ENCODE measurements around the gene AKAP5.

Gene AKAP5

GRCh38 chr14:64459405-64460136 is 5.7 kb upstream of the AKAP5 start:
- no peak for DNase-seq (ENCODE audit: low read depth in 2 of 3, low spot score in 2 of 3)

DNA sequence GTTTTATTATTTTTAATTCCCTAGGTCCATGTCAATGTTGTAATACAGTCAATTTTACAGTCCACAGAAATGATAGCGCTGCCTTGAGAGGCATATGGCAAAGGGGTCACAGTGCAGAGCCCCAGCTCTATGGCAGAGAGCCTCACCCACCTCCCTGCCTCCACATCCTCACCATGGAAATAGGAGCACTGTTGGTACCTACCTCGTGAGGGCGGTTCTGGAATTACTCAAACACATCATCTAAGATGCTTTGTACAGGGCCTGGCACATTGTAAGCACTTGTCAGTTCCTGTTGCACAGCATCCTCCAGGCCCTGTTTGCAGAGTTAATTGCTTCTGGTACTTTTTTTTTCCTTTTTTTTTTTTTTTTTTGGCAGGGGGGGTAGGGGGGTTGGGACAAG is 4.1 kb upstream of the AKAP5 start:
- no peak for DNase-seq (ENCODE audit: low read depth in 2 of 3, low spot score in 2 of 3)

GRCh38 chr14:64463195-64463594 is 2.1 kb upstream of the AKAP5 start:
- DNase-seq (ENCODE audit: low read depth in 2 of 3, low spot score in 2 of 3) = no peak

DNA sequence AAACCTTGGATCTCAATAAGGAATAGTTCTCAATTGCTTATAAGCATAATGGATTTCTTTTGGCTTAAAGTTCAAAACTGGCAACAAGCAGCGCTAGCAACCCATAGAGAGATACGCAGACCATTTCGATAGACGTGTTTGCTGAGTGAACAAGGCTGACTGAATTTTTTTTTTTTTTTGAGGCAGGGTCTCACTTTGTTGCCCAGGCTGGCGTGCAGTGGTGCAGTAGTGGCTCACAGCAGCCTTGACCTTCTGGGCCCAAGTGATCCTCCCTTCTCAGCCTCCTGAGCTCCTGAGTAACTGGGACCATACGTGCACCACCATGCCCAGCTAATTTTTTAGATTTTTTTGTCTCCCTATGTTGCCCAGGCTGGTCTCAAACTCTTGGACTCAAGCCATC is 1.4 kb upstream of the AKAP5 start:
- no peak for DNase-seq (ENCODE audit: low read depth in 2 of 3, low spot score in 2 of 3)

- DNase-seq (ENCODE audit: low read depth in 2 of 3, low spot score in 2 of 3) = no peak
Observed at GRCh38 chr14:64464651-64465050, 648 bp upstream of the AKAP5 start.

- DNase-seq (ENCODE audit: low read depth in 2 of 3, low spot score in 2 of 3) = no peak
Observed at GRCh38 chr14:64465831-64466554, 694 bp downstream of the AKAP5 start.

- no peak for DNase-seq (ENCODE audit: low read depth in 2 of 3, low spot score in 2 of 3)
Observed at GRCh38 chr14:64467101-64467500, 1.8 kb downstream of the AKAP5 start.

DNA sequence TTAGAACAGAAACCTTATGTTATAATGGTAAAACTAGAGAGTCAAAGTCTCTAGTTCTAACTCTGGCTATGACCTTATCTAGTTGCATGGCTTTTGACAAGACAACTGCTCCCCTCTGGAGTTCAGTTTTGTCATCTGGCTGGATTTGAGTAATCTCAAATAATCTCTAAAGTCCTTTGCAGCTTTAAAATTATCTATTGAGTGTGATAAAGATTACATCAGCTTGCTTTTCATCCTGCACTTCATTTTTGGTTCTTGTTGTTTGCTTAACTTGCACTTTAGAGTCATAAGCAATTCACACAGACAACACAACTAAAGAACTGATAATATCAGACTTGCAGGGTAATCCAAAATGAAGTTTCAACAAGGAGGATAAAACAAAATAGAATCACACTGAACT is 2.3 kb downstream of the AKAP5 start:
- no peak for DNase-seq (ENCODE audit: low read depth in 2 of 3, low spot score in 2 of 3)

- no peak for DNase-seq (ENCODE audit: low read depth in 2 of 3, low spot score in 2 of 3)
Observed at GRCh38 chr14:64468451-64468850, 3.2 kb downstream of the AKAP5 start.

GRCh38 chr14:64474041-64474440 is 8.7 kb downstream of the AKAP5 start:
- DNase-seq (ENCODE audit: low read depth in 2 of 3, low spot score in 2 of 3) = no peak

DNA sequence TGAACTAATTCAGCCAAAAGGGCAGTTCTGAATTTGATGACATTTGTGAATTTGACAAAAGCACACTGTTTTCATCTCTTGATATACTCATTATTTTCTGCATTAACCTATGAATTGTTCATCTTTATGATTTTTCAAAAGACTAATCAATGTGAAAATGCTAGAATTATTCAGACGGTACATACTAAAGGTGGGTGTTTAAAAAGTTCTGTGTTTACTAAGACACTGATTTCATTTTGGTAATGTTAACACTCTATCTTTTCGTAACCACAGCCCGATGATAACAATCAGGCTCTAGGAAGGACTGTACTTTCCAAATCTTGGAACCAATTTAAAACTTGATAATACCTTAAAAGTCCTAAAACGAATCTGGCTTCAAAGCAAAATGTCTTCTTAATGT is 9.4 kb downstream of the AKAP5 start:
- no peak for DNase-seq (ENCODE audit: low read depth in 2 of 3, low spot score in 2 of 3)

GRCh38 chr14:64475585-64476273 is 10.4 kb downstream of the AKAP5 start:
- no peak for DNase-seq (ENCODE audit: low read depth in 2 of 3, low spot score in 2 of 3)

- no peak for DNase-seq (ENCODE audit: low read depth in 2 of 3, low spot score in 2 of 3)
Observed at GRCh38 chr14:64476438-64476837, 11.1 kb downstream of the AKAP5 start.

DNA sequence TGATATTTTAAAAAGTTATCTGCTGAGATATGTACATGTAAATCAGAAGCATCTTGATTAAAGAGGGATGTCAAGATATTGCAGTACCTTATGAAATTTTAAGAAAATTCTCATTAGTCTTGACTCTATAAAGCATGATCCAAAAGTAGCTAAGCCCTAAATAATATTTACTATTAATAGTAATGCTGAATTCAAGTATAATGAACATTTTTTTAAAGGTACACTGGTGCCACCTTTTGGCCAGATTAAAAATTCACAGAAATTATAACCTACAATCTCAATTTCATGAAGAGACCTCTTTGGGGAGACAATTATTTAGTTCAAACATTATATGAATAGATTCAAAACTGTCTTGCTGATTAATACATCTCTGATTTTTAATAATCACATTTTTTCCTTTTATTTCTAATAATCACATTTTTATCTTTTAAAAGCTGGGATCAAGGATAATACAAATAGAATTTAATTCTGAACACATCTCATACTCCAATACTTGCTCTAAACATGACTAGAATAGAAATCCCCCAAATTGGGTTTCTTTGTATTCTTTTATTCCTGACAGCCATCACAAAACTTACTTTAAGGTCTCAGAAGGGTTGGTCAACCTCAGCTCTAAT is 13.4 kb downstream of the AKAP5 start:
- DNase-seq (ENCODE audit: low read depth in 2 of 3, low spot score in 2 of 3) = no peak

DNA sequence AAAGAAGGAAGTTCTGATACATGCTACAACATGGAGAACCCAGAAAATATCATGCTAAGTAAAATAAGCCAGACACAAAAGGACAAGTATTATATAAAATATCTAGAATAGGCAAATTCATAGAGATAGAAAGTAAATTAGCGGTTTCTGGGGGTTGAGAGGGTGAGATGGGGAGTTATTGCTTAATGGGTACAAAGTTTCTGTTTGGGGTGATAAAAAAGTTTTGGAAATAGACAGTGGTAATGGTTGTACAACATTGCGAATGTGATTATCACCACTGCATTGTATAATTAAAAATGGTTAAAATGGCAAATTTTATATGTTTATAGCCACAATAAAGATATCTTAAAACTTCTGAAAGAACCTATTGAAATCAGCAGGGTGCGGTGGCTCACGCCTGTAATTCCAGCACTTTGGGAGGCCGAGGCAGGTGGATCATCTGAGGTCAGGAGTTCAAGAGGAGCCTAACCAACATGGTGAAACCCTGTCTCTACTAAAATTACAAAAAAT is 23.3 kb downstream of the AKAP5 start:
- no peak for DNase-seq (ENCODE audit: low read depth in 2 of 3, low spot score in 2 of 3)

- DNase-seq (ENCODE audit: low read depth in 2 of 3, low spot score in 2 of 3) = no peak
Observed at GRCh38 chr14:64491637-64492036, 26.3 kb downstream of the AKAP5 start.

- DNase-seq (ENCODE audit: low read depth in 2 of 3, low spot score in 2 of 3) = no peak
Observed at GRCh38 chr14:64493455-64493854, 28.2 kb downstream of the AKAP5 start.

- no peak for DNase-seq (ENCODE audit: low read depth in 2 of 3, low spot score in 2 of 3)
Observed at GRCh38 chr14:64495252-64495651, 30.0 kb downstream of the AKAP5 start.

- no peak for DNase-seq (ENCODE audit: low read depth in 2 of 3, low spot score in 2 of 3)
Observed at GRCh38 chr14:64496764-64497163, 31.5 kb downstream of the AKAP5 start.

GRCh38 chr14:64500088-64500487 is 34.8 kb downstream of the AKAP5 start:
- DNase-seq (ENCODE audit: low read depth in 2 of 3, low spot score in 2 of 3) = no peak

- DNase-seq (ENCODE audit: low read depth in 2 of 3, low spot score in 2 of 3) = no peak
Observed at GRCh38 chr14:64501411-64502171, 36.3 kb downstream of the AKAP5 start.
